ENCODE measurements around the gene CSGALNACT2.

The CSGALNACT2 gene

DNA sequence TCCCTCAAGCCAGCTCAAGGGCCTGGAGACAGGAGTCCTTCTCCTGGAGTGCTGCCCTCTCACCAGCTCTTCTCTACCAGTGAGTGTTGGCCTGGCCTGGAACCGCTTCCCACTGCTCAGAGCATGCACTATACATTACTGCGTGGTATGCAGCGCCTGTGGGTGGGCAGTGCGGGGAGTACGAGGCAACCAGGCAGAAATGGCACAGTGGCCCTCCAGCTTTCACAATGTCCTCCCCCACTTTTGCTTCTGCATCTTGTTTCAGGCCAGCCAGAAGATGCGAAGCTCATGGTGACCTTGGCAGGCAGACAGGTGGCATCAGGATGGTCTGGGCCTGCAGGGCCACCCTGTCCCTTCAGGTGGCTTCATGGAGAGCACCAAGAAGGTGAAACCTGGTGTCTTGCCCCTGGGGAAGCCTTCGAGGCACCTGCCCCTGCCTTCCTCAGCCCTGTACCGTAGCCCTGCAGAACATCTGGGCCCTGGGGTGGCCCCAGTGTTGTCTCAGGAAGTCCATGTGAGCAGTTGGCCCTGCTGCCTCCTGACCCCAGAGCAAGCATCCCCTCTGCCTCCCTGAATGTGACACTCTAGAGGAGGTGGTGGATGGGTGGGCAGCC is 92.8 kb downstream of the CSGALNACT2 start:
- DNase-seq: no peak

DNA sequence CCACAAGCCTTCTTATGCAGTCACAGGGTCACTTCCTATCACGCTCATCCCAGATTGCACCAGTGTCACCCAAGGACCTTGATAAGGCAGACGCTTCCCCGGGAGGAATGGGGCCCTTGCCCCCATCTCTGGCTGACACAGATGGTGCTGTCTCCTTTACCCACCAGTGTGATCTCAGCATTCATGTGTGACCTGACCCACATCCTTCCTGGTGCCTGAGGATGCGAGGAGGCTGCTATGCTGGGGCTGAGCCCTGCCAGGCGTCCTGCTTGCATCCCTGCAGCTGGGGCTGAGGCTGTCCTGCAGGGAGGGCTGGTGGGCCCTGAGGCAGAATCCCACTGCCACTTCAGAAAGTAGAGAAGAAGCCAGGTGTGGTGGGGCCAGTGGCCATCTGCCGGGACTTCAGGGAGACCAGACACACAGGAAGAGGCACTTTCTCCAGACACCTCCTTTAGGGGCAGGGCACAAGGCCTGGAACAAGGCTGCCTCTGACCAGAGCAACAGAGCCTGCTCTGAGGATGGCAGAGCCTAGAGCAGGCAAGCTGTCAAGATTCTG is 93.4 kb downstream of the CSGALNACT2 start:
- DNase-seq: no peak

DNA sequence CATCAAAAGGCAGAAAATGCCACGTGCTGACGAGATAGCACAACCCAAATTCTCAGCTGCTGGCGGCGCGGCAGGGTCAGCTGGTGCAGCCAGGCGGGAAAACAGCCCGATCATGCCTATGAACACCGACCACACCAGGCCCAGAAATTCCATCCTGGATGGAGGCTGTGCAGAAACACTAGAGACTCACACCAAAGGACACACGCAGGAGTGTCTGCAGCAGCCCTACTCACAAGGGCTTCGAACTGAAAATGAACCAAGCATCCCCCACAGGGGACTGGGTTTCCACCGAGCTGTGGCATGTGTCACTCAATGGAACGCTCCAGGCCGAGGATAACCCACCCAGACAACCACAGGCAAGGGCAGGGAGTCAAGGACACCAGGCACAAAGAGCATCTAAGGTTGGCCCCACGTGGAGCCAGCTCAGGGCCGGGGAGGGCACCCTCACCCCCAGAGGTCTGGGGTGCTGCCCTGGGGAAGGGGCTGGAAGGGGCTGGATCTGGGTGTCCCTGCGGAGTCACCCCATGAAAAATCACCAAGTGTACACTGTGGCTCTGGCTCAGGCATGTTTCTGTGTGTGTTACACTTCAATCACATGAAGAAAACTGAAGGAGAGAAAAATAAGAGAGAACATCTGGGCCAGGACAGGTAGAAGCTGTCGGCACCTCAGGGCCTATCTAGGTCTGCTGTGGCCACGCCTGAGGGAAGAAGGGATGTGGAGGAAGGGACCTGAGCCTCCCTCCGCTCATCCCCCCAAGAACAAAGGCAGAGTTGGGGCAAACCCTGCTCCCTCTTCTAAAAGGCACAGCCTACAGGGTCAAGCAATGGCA is 95.6 kb downstream of the CSGALNACT2 start:
- no peak for DNase-seq

GRCh38 chr10:43234471-43235041 is 96.3 kb downstream of the CSGALNACT2 start:
- no peak for DNase-seq

Measured in fibroblast of skin of right biceps (primary cell).